IMR-90 (cell line): Measurements from ENCODE around the gene TAF4B.

Experiments
- CEBPB ChIP-seq: IDR thresholded peaks from 2 replicates; pipeline ENCODE4 v1.6.1; 2012; ENCODE audit warnings: low read depth, low read length, improper control_type of control experiment
- CHD1 ChIP-seq: IDR thresholded peaks from 2 replicates; pipeline ENCODE4 v1.6.1; 2012; ENCODE audit warnings: low read depth, low read length, improper control_type of control experiment
- FOS ChIP-seq: fragments of 150-350 bp; IDR thresholded peaks from 2 replicates; pipeline ENCODE4 v1.6.1; 2016; ENCODE audit warnings: low read depth, low read length
- MAFK ChIP-seq: IDR thresholded peaks from 2 replicates; pipeline ENCODE4 v1.6.1; 2012; ENCODE audit warnings: low read depth, low read length, improper control_type of control experiment
- POLR2A ChIP-seq: IDR thresholded peaks from 2 replicates; pipeline ENCODE4 v1.6.1; 2012; ENCODE audit warnings: mild to moderate bottlenecking, low read depth, low read length
- RAD21 ChIP-seq: IDR thresholded peaks from 2 replicates; pipeline ENCODE4 v1.6.1; 2012; ENCODE audit warnings: low read length, improper control_type of control experiment
- RCOR1 ChIP-seq: IDR thresholded peaks from 2 replicates; pipeline ENCODE4 v1.6.1; 2012; ENCODE audit warnings: mild to moderate bottlenecking, low read length, improper control_type of control experiment; ENCODE audit not compliant: insufficient replicate concordance
- TF ChIP-seq, protein P1 (sequence below): conservative IDR thresholded peaks from 2 replicates; pipeline ENCODE4 v1.5.1; 2012; ENCODE audit warnings: mild to moderate bottlenecking, low read depth, low read length, improper control_type of control experiment
- TF ChIP-seq, protein P2 (sequence below): fragments of 150-350 bp; IDR thresholded peaks from 2 replicates; pipeline ENCODE4 v1.6.1; 2017; ENCODE audit warnings: mild to moderate bottlenecking, antibody characterized with exemption, low read length, low read depth

DNA sequence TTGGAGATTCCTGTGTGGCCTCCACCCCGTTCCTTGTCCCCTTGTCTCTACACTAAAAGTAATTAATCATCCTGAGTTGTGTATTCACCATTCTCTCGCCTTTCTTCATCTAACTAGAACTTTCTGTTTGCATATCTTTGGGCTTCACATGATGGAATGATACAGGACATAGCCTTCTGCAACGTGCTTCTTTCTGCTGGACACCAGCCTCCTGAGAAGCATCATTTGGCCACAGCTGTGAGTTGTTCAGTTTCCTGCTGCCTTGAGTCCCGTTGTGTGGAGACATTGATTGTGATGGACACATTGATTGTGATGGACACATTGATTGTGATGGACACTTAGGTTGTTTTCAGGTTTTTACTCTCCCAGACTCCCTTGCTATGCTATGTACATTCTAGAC, 182.8 kb downstream of the TAF4B start:
- no peak for TF ChIP-seq POLR2A
- TF ChIP-seq, protein P1, sequence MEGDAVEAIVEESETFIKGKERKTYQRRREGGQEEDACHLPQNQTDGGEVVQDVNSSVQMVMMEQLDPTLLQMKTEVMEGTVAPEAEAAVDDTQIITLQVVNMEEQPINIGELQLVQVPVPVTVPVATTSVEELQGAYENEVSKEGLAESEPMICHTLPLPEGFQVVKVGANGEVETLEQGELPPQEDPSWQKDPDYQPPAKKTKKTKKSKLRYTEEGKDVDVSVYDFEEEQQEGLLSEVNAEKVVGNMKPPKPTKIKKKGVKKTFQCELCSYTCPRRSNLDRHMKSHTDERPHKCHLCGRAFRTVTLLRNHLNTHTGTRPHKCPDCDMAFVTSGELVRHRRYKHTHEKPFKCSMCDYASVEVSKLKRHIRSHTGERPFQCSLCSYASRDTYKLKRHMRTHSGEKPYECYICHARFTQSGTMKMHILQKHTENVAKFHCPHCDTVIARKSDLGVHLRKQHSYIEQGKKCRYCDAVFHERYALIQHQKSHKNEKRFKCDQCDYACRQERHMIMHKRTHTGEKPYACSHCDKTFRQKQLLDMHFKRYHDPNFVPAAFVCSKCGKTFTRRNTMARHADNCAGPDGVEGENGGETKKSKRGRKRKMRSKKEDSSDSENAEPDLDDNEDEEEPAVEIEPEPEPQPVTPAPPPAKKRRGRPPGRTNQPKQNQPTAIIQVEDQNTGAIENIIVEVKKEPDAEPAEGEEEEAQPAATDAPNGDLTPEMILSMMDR, result no peak
- no peak for TF ChIP-seq RAD21
- no peak for TF ChIP-seq CEBPB
- no peak for TF ChIP-seq MAFK
- no peak for TF ChIP-seq RCOR1
- TF ChIP-seq CHD1, result no peak
- TF ChIP-seq FOS, result no peak
- TF ChIP-seq, protein P2, sequence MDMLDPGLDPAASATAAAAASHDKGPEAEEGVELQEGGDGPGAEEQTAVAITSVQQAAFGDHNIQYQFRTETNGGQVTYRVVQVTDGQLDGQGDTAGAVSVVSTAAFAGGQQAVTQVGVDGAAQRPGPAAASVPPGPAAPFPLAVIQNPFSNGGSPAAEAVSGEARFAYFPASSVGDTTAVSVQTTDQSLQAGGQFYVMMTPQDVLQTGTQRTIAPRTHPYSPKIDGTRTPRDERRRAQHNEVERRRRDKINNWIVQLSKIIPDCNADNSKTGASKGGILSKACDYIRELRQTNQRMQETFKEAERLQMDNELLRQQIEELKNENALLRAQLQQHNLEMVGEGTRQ, result no peak
